ENCODE data around the gene PSMA4.
"Not testable (repeated sequence)": the region's sequence is repeated elsewhere in the genome, so short reads cannot be mapped to it uniquely, and the experiment has no call there.

Gene PSMA4

GRCh38 chr15:78540141-78540870 is at the start of gene PSMA4:
TSS of gene PSMA4 (plus strand) at chr15:78540444. CDS start at chr15:78541928, 1,484 bp downstream.
- peak; percentile 77 for DNase-seq (ENCODE audit: low read depth)

- peak; percentile 57 for DNase-seq (ENCODE audit: low read depth)
Observed at GRCh38 chr15:78492872-78493271, 47.4 kb upstream of the PSMA4 start.

GRCh38 chr15:78501857-78502256 is 38.4 kb upstream of the PSMA4 start:
- DNase-seq (ENCODE audit: low read depth) = no peak

- DNase-seq (ENCODE audit: low read depth) = no peak
Observed at GRCh38 chr15:78502641-78503040, 37.6 kb upstream of the PSMA4 start.

- peak; percentile 98 for DNase-seq (ENCODE audit: low read depth)
Observed at GRCh38 chr15:78506971-78507830, 33.0 kb upstream of the PSMA4 start, which contains the start of gene HYKK. TSS of gene HYKK (plus strand) at chr15:78507577. CDS start at chr15:78513089, 5,512 bp downstream.

GRCh38 chr15:78507831-78508160 is 32.4 kb upstream of the PSMA4 start:
- DNase-seq (ENCODE audit: low read depth) = no peak

- no peak for DNase-seq (ENCODE audit: low read depth)
Observed at GRCh38 chr15:78508272-78508671, 32.0 kb upstream of the PSMA4 start.

- no peak for DNase-seq (ENCODE audit: low read depth)
Observed at GRCh38 chr15:78509726-78510312, 30.4 kb upstream of the PSMA4 start.

- not testable (repeated sequence) for DNase-seq (ENCODE audit: low read depth)
Observed at GRCh38 chr15:78520035-78520434, 20.2 kb upstream of the PSMA4 start.

GRCh38 chr15:78524230-78524629 is 16.0 kb upstream of the PSMA4 start:
- DNase-seq (ENCODE audit: low read depth) = no peak

- no peak for DNase-seq (ENCODE audit: low read depth)
Observed at GRCh38 chr15:78527325-78527724, 12.9 kb upstream of the PSMA4 start.

GRCh38 chr15:78533331-78533730 is 6.9 kb upstream of the PSMA4 start:
- no peak for DNase-seq (ENCODE audit: low read depth)

GRCh38 chr15:78536134-78536533 is 4.1 kb upstream of the PSMA4 start:
- peak; percentile 14 for DNase-seq (ENCODE audit: low read depth)

- no peak for DNase-seq (ENCODE audit: low read depth)
Observed at GRCh38 chr15:78537266-78537905, 2.9 kb upstream of the PSMA4 start.

- no peak for DNase-seq (ENCODE audit: low read depth)
Observed at GRCh38 chr15:78538358-78538757, 1.9 kb upstream of the PSMA4 start.

GRCh38 chr15:78539464-78540140 is 642 bp upstream of the PSMA4 start:
- DNase-seq (ENCODE audit: low read depth) = not testable (repeated sequence)

- DNase-seq (ENCODE audit: low read depth) = peak; percentile 12
Observed at GRCh38 chr15:78540871-78541743, 863 bp downstream of the PSMA4 start.

- no peak for DNase-seq (ENCODE audit: low read depth)
Observed at GRCh38 chr15:78541744-78542034, 1.4 kb downstream of the PSMA4 start.

- no peak for DNase-seq (ENCODE audit: low read depth)
Observed at GRCh38 chr15:78542647-78543046, 2.4 kb downstream of the PSMA4 start.

GRCh38 chr15:78550194-78550593 is 9.9 kb downstream of the PSMA4 start:
- peak; percentile 5 for DNase-seq (ENCODE audit: low read depth)

- DNase-seq (ENCODE audit: low read depth) = no peak
Observed at GRCh38 chr15:78550815-78551214, 10.6 kb downstream of the PSMA4 start.
